ENCODE results near the gene METTL25. TPM values are rescaled to one million over a fixed set of nuclear protein-coding genes. Genes with fewer than 3 reads are reported as not detected.
"Not testable (repeated sequence)": the region's sequence is repeated elsewhere in the genome, so short reads cannot be mapped to it uniquely, and the experiment has no call there.

Gene METTL25
- total RNA-seq, 4 donors from 2014 or later, result 13.7 to 32.3 (median 24.7) TPM

DNA sequence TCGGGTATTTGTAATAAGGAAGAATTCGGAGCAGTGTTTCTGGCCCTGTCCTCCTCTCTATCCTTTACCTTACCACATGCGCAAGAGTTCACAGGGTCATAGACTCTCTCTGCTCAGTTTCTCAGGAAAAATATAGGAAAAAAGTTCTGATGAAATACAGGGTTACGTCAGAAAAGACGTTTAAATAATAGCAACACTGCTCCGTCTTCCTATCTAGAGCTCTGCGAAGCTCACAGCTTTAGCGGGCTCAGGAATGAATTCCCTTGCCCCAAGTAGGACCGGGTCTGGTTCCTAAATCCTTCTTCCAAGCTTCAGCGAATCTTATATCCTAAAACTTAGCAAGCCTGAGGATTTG is 507 bp upstream of the METTL25 start:
- no peak for ATAC-seq
- Histone ChIP-seq H3K9me3 (no peaks in the 10 kb centered on the region), H3K27me3 (no peaks in the 10 kb centered on the region), H3K36me3 (peaks cover 0 to 39% of the 10 kb centered on the region in 2 donors), H3K4me3 (peak overlapping the region; percentile 72 to 96), H3K27ac (peak overlapping the region; percentile 87 to 97 (median 92)), H3K4me1 (peaks cover 8 to 65% (median 20%) of the 10 kb centered on the region in 3 donors)
- TF ChIP-seq POLR2AphosphoS5 (IDR thresholded peaks at IDR 0.05), result no peak
- TF ChIP-seq, protein P1, sequence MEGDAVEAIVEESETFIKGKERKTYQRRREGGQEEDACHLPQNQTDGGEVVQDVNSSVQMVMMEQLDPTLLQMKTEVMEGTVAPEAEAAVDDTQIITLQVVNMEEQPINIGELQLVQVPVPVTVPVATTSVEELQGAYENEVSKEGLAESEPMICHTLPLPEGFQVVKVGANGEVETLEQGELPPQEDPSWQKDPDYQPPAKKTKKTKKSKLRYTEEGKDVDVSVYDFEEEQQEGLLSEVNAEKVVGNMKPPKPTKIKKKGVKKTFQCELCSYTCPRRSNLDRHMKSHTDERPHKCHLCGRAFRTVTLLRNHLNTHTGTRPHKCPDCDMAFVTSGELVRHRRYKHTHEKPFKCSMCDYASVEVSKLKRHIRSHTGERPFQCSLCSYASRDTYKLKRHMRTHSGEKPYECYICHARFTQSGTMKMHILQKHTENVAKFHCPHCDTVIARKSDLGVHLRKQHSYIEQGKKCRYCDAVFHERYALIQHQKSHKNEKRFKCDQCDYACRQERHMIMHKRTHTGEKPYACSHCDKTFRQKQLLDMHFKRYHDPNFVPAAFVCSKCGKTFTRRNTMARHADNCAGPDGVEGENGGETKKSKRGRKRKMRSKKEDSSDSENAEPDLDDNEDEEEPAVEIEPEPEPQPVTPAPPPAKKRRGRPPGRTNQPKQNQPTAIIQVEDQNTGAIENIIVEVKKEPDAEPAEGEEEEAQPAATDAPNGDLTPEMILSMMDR (IDR thresholded peaks at IDR 0.05), result no peak
- no peak for TF ChIP-seq EP300 (IDR thresholded peaks at IDR 0.05)
- TF ChIP-seq POLR2A (IDR thresholded peaks at IDR 0.05), result no peak
- 0% methylated on average over 8 to 10 of the region's 10 CpGs for WGBS, 2 donors (ENCODE audit: low coverage in 1 of 2)

DNA sequence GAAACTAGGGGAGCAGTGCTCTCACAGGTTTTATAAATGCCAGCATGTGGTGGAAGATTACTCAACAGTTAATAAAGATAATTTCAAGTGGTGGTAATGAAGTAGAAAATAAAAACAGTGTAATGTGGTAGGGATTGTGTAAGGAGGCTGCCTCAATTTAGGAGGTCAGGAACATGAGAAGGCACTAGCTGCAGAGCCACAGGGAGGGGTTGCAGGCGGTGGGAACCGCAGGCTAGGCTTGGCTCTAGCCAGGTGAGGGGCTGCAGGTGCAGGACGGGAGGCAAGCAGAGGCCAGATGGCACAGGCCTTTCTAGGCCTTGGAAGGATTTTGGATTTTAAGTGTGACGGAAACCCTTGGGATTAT is 768 bp downstream of the METTL25 start:
- H3K4me1 ChIP-seq, result peaks cover 8 to 68% (median 20%) of the 10 kb centered on the region in 3 donors
- peaks cover 0 to 26% of the 10 kb centered on the region in 2 donors for H3K36me3 ChIP-seq
- peak overlapping the region; percentile 87 to 97 (median 92) for H3K27ac ChIP-seq
- peak overlapping the region; percentile 72 to 96 for H3K4me3 ChIP-seq
- TF ChIP-seq POLR2A (IDR thresholded peaks at IDR 0.05), result no peak
- TF ChIP-seq POLR2AphosphoS5 (IDR thresholded peaks at IDR 0.05), result no peak
- TF ChIP-seq EP300 (IDR thresholded peaks at IDR 0.05), result no peak
- TF ChIP-seq, protein P1 (IDR thresholded peaks at IDR 0.05), result no peak
- 5 to 18% methylated on average over 4 of the region's 4 CpGs for whole genome bisulfite sequencing, 2 donors (ENCODE audit: low coverage in 1 of 2)
- no peak for ATAC-seq
- no peaks in the 10 kb centered on the region for H3K27me3 ChIP-seq
- no peaks in the 10 kb centered on the region for H3K9me3 ChIP-seq

DNA sequence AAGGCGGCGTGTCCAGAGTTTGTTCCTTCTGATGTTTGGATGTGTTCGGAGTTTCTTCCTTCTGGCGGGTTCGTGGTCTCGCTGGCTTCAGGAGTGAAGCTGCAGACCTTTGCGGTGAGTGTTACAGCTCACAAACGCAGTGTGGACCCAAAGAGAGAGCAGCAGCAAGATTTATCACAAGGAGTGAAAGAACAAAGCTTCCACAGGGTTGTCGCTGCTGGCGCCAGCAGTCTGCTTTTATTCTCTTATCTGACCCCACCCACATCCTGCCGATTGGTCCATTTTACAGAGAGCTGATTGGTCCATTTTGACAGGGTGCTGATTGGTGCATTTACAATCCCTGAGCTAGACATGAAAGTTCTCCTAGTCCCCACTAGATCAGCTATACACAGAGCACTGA is 2.5 kb downstream of the METTL25 start:
- not testable (repeated sequence) for H3K27ac ChIP-seq, H3K9me3 ChIP-seq, H3K27me3 ChIP-seq, ATAC-seq, H3K4me3 ChIP-seq, H3K36me3 ChIP-seq
- H3K4me1 ChIP-seq, result peaks cover 8 to 53% (median 20%) of the 10 kb centered on the region in 3 donors
- WGBS, 2 donors (ENCODE audit: low coverage in 1 of 2), result 93 to 100% methylated on average over 2 to 3 of the region's 11 CpGs

DNA sequence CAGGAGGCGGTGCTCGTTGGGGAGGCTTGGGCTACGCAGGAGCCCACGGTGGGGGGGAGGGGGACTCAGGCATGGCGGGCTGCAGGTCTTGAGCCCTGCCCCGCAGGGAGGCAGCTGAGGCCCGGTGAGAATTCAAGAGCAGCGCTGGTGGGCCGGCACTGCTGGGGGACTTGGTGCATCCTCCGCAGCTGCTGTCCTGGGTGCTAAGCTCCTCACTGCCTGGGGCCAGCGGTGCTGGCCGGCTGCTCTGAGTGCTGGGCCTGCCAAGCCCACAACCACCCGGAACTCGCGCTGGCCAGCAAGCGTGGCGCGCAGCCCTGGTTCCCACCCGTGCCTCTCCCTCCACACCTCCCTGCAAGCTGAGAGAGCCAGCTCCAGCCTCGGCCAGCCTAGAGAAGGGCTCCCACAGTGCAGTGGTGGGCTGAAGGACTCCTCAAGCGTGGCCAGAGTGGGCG is 3.2 kb downstream of the METTL25 start:
- no peaks in the 10 kb centered on the region for H3K27me3 ChIP-seq
- H3K9me3 ChIP-seq, result no peaks in the 10 kb centered on the region
- peaks cover 4 to 46% (median 15%) of the 10 kb centered on the region in 3 donors for H3K4me1 ChIP-seq
- no peak overlapping the region for H3K4me3 ChIP-seq
- ATAC-seq, result no peak
- no peak overlapping the region for H3K27ac ChIP-seq
- TF ChIP-seq POLR2AphosphoS5 (IDR thresholded peaks at IDR 0.05), result no peak
- H3K36me3 ChIP-seq, result peaks cover 0 to 2% of the 10 kb centered on the region in 2 donors
- 100% methylated on average over 1 of the region's 22 CpGs; no CpG with 5 or more reads in 1 of the 2 donors for WGBS, 2 donors (ENCODE audit: low coverage in 1 of 2)

DNA sequence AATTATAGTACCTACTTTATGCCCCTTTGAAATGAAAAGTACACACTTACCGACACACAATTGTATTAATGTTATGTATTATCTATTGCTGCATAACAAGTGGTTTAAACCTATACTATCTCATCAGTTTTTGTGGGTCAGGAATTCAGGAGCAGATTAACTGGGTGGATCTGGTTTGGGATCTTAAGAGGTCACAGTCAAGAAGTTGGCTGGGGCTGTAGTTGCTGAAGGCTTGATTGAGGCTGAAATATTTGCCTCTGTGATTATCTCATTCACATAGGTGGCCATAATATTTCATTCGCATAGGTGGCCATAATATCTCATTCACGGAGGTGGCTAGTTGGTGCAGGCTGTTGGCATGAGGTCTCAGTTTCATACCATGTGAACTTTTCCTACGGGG is 5.7 kb downstream of the METTL25 start:
- Histone ChIP-seq H3K4me3 (no peak overlapping the region), H3K27me3 (no peaks in the 10 kb centered on the region), H3K4me1 (peaks cover 0 to 34% (median 9%) of the 10 kb centered on the region in 3 donors), H3K9me3 (no peaks in the 10 kb centered on the region), H3K27ac (no peak overlapping the region), H3K36me3 (no peaks in the 10 kb centered on the region)
- no peak for ATAC-seq
- WGBS, 2 donors (ENCODE audit: low coverage in 1 of 2), result 91 to 92% methylated on average over 4 of the region's 4 CpGs
- TF ChIP-seq POLR2AphosphoS5 (IDR thresholded peaks at IDR 0.05), result no peak
- TF ChIP-seq EP300 (IDR thresholded peaks at IDR 0.05), result no peak
- no peak for TF ChIP-seq POLR2A (IDR thresholded peaks at IDR 0.05)
- TF ChIP-seq, protein P1 (IDR thresholded peaks at IDR 0.05), result no peak

DNA sequence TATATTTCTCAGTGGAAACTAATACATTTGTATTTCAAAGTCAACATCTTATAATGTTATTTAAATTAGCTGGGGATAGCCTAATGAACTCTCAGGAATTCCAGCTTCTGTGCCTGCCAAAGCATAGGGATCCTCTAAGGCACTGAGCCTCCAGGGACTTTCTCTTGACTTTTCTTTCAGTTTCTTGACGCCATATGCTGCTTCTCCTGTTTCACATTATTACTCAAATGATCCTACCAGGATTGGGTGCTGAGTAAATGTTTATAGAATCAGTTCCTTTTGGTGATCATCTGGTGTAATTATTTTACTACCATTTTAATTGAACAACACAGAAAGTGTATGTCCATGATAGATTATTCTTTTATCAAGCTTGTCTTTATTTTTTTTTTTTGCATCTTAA is 7.9 kb downstream of the METTL25 start:
- Histone ChIP-seq H3K27ac (no peak overlapping the region), H3K4me3 (no peak overlapping the region), H3K4me1 (peaks cover 0 to 12% (median 0%) of the 10 kb centered on the region in 3 donors), H3K36me3 (peaks cover 0 to 7% of the 10 kb centered on the region in 2 donors), H3K9me3 (no peaks in the 10 kb centered on the region), H3K27me3 (no peaks in the 10 kb centered on the region)
- no peak for ATAC-seq
- WGBS, 2 donors (ENCODE audit: low coverage in 1 of 2), result 80 to 82% methylated on average over 1 of the region's 1 CpG
- TF ChIP-seq, protein P1 (IDR thresholded peaks at IDR 0.05), result no peak
- TF ChIP-seq POLR2A (IDR thresholded peaks at IDR 0.05) (no peak), EP300 (IDR thresholded peaks at IDR 0.05) (no peak), POLR2AphosphoS5 (IDR thresholded peaks at IDR 0.05) (no peak)
